HG02970 (cell line): ENCODE data around the gene EZH1.

Source experiments
- ATAC-seq: cut with Tn5 transposase; IDR thresholded peaks from one replicate; pipeline ENCODE4 v1.9.1; 2021; ENCODE audit warnings: mild to moderate bottlenecking, moderate library complexity, moderate number of reproducible peaks; ENCODE audit not compliant: unreplicated experiment, low FRiP score

Gene EZH1

GRCh38 chr17:42685831-42686230 lies 59.0 kb downstream of the EZH1 start:
- ATAC-seq: no peak

GRCh38 chr17:42684929-42685556 lies 59.8 kb downstream of the EZH1 start:
- no peak for ATAC-seq

- ATAC-seq: no peak
These were observed 61.3 kb downstream of the EZH1 start for GRCh38 chr17:42683407-42684034.

GRCh38 chr17:42682722-42683403 lies 62.0 kb downstream of the EZH1 start:
- ATAC-seq: no peak

GRCh38 chr17:42681976-42682721 lies 62.7 kb downstream of the EZH1 start, which contains the start of gene CNTNAP1:
Gene CNTNAP1, plus strand, starts transcription at chr17:42682531. Its CDS starts 299 bp downstream, at chr17:42682830.
- no peak for ATAC-seq

GRCh38 chr17:42680331-42680808 lies 64.5 kb downstream of the EZH1 start:
- ATAC-seq: no peak

- no peak for ATAC-seq
These were observed 65.1 kb downstream of the EZH1 start for GRCh38 chr17:42679492-42680330.

GRCh38 chr17:42678951-42679491 lies 65.8 kb downstream of the EZH1 start:
- no peak for ATAC-seq

- no peak for ATAC-seq
These were observed 66.7 kb downstream of the EZH1 start for GRCh38 chr17:42677921-42678781.

- ATAC-seq: peak; percentile 49
These were observed 67.6 kb downstream of the EZH1 start for GRCh38 chr17:42677012-42677857.

GRCh38 chr17:42676424-42677011 lies 68.3 kb downstream of the EZH1 start, which contains the start of gene PLEKHH3:
Gene PLEKHH3, minus strand, starts transcription at chr17:42676994. Its CDS starts 431 bp downstream, at chr17:42676563.
- no peak for ATAC-seq

- no peak for ATAC-seq
These were observed 68.8 kb downstream of the EZH1 start for GRCh38 chr17:42675965-42676423.

GRCh38 chr17:42675348-42675964 lies 69.4 kb downstream of the EZH1 start:
- ATAC-seq: no peak

GRCh38 chr17:42674755-42675347 lies 70.0 kb downstream of the EZH1 start:
- no peak for ATAC-seq

GRCh38 chr17:42673885-42674754 lies 70.7 kb downstream of the EZH1 start:
- ATAC-seq: no peak
